ENCODE data around the gene MBTPS1.

GRCh38 chr16:84139628-84140258 is 23.0 kb upstream of the MBTPS1 start:
- TF ChIP-seq POLR2A (IDR thresholded peaks at IDR 0.05) = no peak
- TF ChIP-seq CTCF (IDR thresholded peaks at IDR 0.05) = no peak

Data from thyroid gland (tissue), 4 donors.